Measurements from ENCODE around the gene CCN5. TPM values are rescaled to one million over a fixed set of nuclear protein-coding genes. Genes with fewer than 3 reads are reported as not detected.

Gene CCN5
- total RNA-seq, 1 donor from 2014 or later, result not detected

- Mint-ChIP-seq H3K4me3 (ENCODE audit: unreplicated experiment) (no peak overlapping the region), H3K27ac (ENCODE audit: unreplicated experiment) (no peak overlapping the region), H3K9me3 (ENCODE audit: unreplicated experiment) (peaks cover 15% of the 10 kb centered on the region), H3K27me3 (ENCODE audit: unreplicated experiment) (peaks cover 16% of the 10 kb centered on the region), H3K4me1 (ENCODE audit: low read depth, unreplicated experiment) (peaks cover 57% of the 10 kb centered on the region), H3K36me3 (ENCODE audit: unreplicated experiment) (no peaks in the 10 kb centered on the region)
- TF ChIP-seq CTCF (IDR thresholded peaks at IDR 0.05; ENCODE audit: partially characterized antibody, unreplicated experiment), result no peak
- no peak for DNase-seq
Measured at GRCh38 chr20:44742304-44743079, 27.3 kb downstream of the CCN5 start.

DNA sequence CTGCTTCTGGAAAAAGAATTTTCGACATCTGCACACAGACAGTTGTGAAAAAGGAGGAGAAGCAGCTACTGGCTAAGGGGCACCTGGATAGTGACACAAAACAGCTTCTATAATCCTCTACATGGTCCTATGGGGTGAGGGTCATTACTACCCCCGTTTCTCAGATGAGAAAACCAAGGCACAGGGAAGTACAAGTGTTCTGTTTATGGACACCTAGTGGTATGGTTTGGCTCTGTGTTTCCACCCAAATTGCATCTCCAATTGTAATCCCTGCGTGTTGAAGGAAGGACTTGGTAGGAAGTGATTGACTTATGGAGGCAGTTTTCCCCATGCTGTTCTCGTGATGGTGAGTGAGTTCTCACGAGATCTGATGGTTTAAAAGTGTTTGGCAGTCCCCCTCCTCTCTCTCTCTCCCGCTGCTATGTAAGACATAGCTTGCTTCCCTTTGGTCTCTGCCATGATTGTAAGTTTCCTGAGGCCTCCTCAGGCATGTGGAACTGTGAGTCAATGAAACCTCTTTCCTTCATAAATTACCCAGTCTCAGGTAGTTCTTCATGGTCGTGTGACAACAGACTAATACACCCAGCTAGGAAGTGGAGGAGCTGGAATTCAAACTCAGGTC is 28.0 kb downstream of the CCN5 start:
- Mint-ChIP-seq H3K27me3 (ENCODE audit: unreplicated experiment) (peaks cover 17% of the 10 kb centered on the region), H3K4me1 (ENCODE audit: low read depth, unreplicated experiment) (peaks cover 57% of the 10 kb centered on the region), H3K27ac (ENCODE audit: unreplicated experiment) (no peak overlapping the region), H3K9me3 (ENCODE audit: unreplicated experiment) (peaks cover 14% of the 10 kb centered on the region), H3K4me3 (ENCODE audit: unreplicated experiment) (no peak overlapping the region), H3K36me3 (ENCODE audit: unreplicated experiment) (no peaks in the 10 kb centered on the region)
- DNase-seq, result no peak
- no peak for TF ChIP-seq CTCF (IDR thresholded peaks at IDR 0.05; ENCODE audit: partially characterized antibody, unreplicated experiment)

DNA sequence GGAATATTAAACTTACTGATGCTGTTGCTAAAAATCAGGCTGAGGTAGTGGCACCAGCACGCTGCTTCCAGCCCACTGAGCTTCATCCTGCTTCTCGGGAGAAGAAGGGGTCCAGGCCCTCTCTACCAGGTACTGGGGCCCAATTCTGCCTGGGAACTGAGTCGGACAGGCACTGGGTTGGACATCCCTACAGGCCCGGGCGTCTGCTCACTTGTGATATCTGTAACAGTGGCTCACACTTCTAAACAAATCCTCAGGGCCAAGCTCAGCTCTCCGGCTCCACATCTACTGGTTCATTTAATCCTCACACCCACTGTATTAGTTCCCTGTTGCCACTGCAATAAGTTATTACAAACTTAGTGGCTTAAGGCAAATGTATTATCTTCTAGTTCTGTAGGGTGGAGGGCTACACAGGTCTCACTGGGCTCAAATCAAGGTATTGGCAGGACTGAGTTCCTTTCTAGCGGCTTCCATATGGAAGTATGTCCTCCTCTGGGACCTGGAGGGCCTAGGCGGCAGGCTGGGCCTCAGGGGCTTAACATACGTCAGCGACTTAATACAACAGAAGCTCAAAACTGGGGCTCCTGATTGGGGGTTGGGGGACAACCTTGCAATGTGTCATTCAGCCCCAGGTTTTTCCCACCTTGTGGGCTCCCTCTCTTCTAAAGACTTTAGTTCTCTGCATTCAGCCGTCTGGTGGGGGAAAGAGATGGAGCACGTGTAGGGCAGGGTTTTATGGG is 28.9 kb downstream of the CCN5 start:
- H3K4me1 Mint-ChIP-seq (ENCODE audit: low read depth, unreplicated experiment), result peaks cover 53% of the 10 kb centered on the region
- TF ChIP-seq CTCF (IDR thresholded peaks at IDR 0.05; ENCODE audit: partially characterized antibody, unreplicated experiment), result no peak
- H3K36me3 Mint-ChIP-seq (ENCODE audit: unreplicated experiment), result no peaks in the 10 kb centered on the region
- peak overlapping the region; percentile 34 for H3K4me3 Mint-ChIP-seq (ENCODE audit: unreplicated experiment)
- peaks cover 14% of the 10 kb centered on the region for H3K27me3 Mint-ChIP-seq (ENCODE audit: unreplicated experiment)
- DNase-seq, result no peak
- peak overlapping the region; percentile 8 for H3K27ac Mint-ChIP-seq (ENCODE audit: unreplicated experiment)
- peaks cover 14% of the 10 kb centered on the region for H3K9me3 Mint-ChIP-seq (ENCODE audit: unreplicated experiment)

GRCh38 chr20:44745122-44745597 is 30.0 kb downstream of the CCN5 start:
- Mint-ChIP-seq H3K27me3 (ENCODE audit: unreplicated experiment) (peaks cover 12% of the 10 kb centered on the region), H3K36me3 (ENCODE audit: unreplicated experiment) (no peaks in the 10 kb centered on the region), H3K9me3 (ENCODE audit: unreplicated experiment) (peaks cover 14% of the 10 kb centered on the region), H3K4me3 (ENCODE audit: unreplicated experiment) (peak overlapping the region; percentile 47), H3K4me1 (ENCODE audit: low read depth, unreplicated experiment) (peaks cover 50% of the 10 kb centered on the region), H3K27ac (ENCODE audit: unreplicated experiment) (peak overlapping the region; percentile 59)
- no peak for TF ChIP-seq CTCF (IDR thresholded peaks at IDR 0.05; ENCODE audit: partially characterized antibody, unreplicated experiment)
- no peak for DNase-seq

All from glutamatergic neuron (in vitro differentiated cells).